Tibial artery (tissue), 4 donors: Measurements from ENCODE around the gene OR2AG2.

ENCODE experiments used
- DNase-seq, 2 donors: peaks; one replicate each; pipeline ENCODE4 v3.0.0-alpha.2; 2019
- H3K27ac ChIP-seq, 2 donors: fragments of 200-600 bp; sonication (generic) in 1 of 2; 1 replicate in 1 of 2; 2 replicates in 1 of 2; pipeline ENCODE4 v1.5.1; 2018 to 2019; ENCODE audit warnings: mild to moderate bottlenecking in 1 of 2
- H3K27me3 ChIP-seq, 2 donors: fragments of 200-600 bp; sonication (generic) in 1 of 2; one replicate each; pipeline versions ENCODE4 v1.5.1 to v1.6.0; 2016 to 2019
- H3K36me3 ChIP-seq, 3 donors: fragments of 200-600 bp; sonication (generic) in 2 of 3; one replicate each; pipeline ENCODE4 v1.5.1; 2016 to 2019; ENCODE audit warnings: mild to moderate bottlenecking in 2 of 3
- H3K4me1 ChIP-seq, 4 donors: fragments of 200-600 bp; sonication (generic) in 2 of 4; 1 replicate in 3 of 4; 2 replicates in 1 of 4; pipeline ENCODE4 v1.5.1; 2016 to 2019
- H3K4me3 ChIP-seq, 2 donors: fragments of 200-600 bp; sonication (generic) in 1 of 2; 1 replicate in 1 of 2; 2 replicates in 1 of 2; pipeline ENCODE4 v1.5.1; 2018 to 2019; ENCODE audit warnings: mild to moderate bottlenecking in 2 of 2
- H3K9me3 ChIP-seq, 3 donors: fragments of 200-600 bp; sonication (generic) in 1 of 3; one replicate each; pipeline ENCODE4 v1.5.1; 2016 to 2019
- CTCF ChIP-seq, 2 experiments: fragments of 200-600 bp in 1 of 2; fragments of 450-650 bp in 1 of 2; IDR thresholded peaks; one replicate each; pipeline ENCODE4 v1.5.1; 2017 to 2019; ENCODE audit warnings: antibody characterized with exemption in 2 of 2, mild to moderate bottlenecking in 1 of 2, moderate library complexity in 1 of 2
- intact Hi-C: fragments of 100-400 bp; cut with DNase I; formaldehyde crosslinking; loops from one replicate; pipeline ENCODE4 v1.15.0; 2023; ENCODE audit warnings: low total_unique reads

Gene OR2AG2

GRCh38 chr11:6746626-6747025 is 25.1 kb downstream of the OR2AG2 start:
- no peaks in the 10 kb centered on the region for H3K9me3 ChIP-seq
- intact Hi-C loops = no loop called here
- H3K4me1 ChIP-seq = no peaks in the 10 kb centered on the region
- DNase-seq = no peak
- no peak for TF ChIP-seq CTCF (IDR thresholded peaks at IDR 0.05)
- no peaks in the 10 kb centered on the region for H3K36me3 ChIP-seq
- no peak overlapping the region for H3K4me3 ChIP-seq
- H3K27me3 ChIP-seq = no peaks in the 10 kb centered on the region
- H3K27ac ChIP-seq = no peak overlapping the region

- Histone ChIP-seq H3K4me1 (no peaks in the 10 kb centered on the region), H3K27ac (no peak overlapping the region), H3K36me3 (no peaks in the 10 kb centered on the region), H3K9me3 (no peaks in the 10 kb centered on the region), H3K27me3 (no peaks in the 10 kb centered on the region), H3K4me3 (peak overlapping the region in 1 of 2 donors; percentile 11)
- no peak for TF ChIP-seq CTCF (IDR thresholded peaks at IDR 0.05)
- no peak for DNase-seq
- intact Hi-C loops = no loop called here
These were observed 25.6 kb downstream of the OR2AG2 start for GRCh38 chr11:6746086-6746618.

GRCh38 chr11:6745465-6746015 is 26.2 kb downstream of the OR2AG2 start:
- Histone ChIP-seq H3K4me1 (no peaks in the 10 kb centered on the region), H3K27ac (no peak overlapping the region), H3K27me3 (no peaks in the 10 kb centered on the region), H3K4me3 (no peak overlapping the region), H3K9me3 (no peaks in the 10 kb centered on the region), H3K36me3 (no peaks in the 10 kb centered on the region)
- no peak for TF ChIP-seq CTCF (IDR thresholded peaks at IDR 0.05)
- intact Hi-C loops = no loop called here
- DNase-seq = no peak

GRCh38 chr11:6745018-6745417 is 26.8 kb downstream of the OR2AG2 start:
- TF ChIP-seq CTCF (IDR thresholded peaks at IDR 0.05) = no peak
- Histone ChIP-seq H3K4me3 (no peak overlapping the region), H3K4me1 (no peaks in the 10 kb centered on the region), H3K9me3 (no peaks in the 10 kb centered on the region), H3K27me3 (no peaks in the 10 kb centered on the region), H3K27ac (no peak overlapping the region), H3K36me3 (no peaks in the 10 kb centered on the region)
- no peak for DNase-seq
- intact Hi-C loops = no loop called here

GRCh38 chr11:6742260-6742659 is 29.5 kb downstream of the OR2AG2 start:
- DNase-seq = no peak
- no peak overlapping the region for H3K27ac ChIP-seq
- no peak overlapping the region for H3K4me3 ChIP-seq
- no peaks in the 10 kb centered on the region for H3K9me3 ChIP-seq
- H3K27me3 ChIP-seq = peaks cover 0 to 3% of the 10 kb centered on the region in 2 donors
- H3K36me3 ChIP-seq = no peaks in the 10 kb centered on the region
- H3K4me1 ChIP-seq = no peaks in the 10 kb centered on the region
- no peak for TF ChIP-seq CTCF (IDR thresholded peaks at IDR 0.05)
- intact Hi-C loops = no loop called here

GRCh38 chr11:6738590-6738989 is 33.2 kb downstream of the OR2AG2 start:
- no peak for DNase-seq
- Histone ChIP-seq H3K9me3 (peaks cover 0 to 4% (median 2%) of the 10 kb centered on the region in 3 donors), H3K4me3 (no peak overlapping the region), H3K27ac (no peak overlapping the region), H3K27me3 (peaks cover 0 to 3% of the 10 kb centered on the region in 2 donors), H3K4me1 (no peaks in the 10 kb centered on the region), H3K36me3 (no peaks in the 10 kb centered on the region)
- no peak for TF ChIP-seq CTCF (IDR thresholded peaks at IDR 0.05)
- intact Hi-C loops = no loop called here
